HG02885 (cell line): Measurements from ENCODE around the gene HERPUD1.

Source experiments
- ATAC-seq: cut with Tn5 transposase; IDR thresholded peaks from one replicate; pipeline ENCODE4 v1.9.1; 2021; ENCODE audit warnings: mild to moderate bottlenecking; ENCODE audit not compliant: unreplicated experiment, poor library complexity

Gene HERPUD1

DNA sequence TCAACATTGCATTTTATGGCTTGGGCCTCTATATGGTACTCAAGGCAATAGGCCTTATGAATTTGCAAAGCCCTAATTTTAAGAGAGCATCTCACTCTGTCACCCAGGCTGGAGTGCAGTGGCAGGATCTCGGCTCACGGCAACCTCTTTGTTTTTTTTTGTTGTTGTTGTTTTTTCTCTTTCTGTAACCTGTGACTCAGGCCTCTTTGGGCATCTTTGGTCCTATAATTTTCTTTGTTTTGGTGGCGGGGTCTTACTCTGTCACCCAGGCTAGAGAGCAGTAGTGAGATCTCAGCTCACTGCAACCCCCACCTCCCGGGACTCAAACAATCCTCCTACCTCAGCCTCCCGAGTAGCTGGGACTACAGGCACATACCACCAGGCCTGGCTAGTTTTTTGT lies 21.8 kb upstream of the HERPUD1 start:
- no peak for ATAC-seq

- no peak for ATAC-seq
These were observed 21.0 kb upstream of the HERPUD1 start for GRCh38 chr16:56910654-56911539.

GRCh38 chr16:56911771-56912571 lies 20.0 kb upstream of the HERPUD1 start:
- ATAC-seq: peak; percentile 77

DNA sequence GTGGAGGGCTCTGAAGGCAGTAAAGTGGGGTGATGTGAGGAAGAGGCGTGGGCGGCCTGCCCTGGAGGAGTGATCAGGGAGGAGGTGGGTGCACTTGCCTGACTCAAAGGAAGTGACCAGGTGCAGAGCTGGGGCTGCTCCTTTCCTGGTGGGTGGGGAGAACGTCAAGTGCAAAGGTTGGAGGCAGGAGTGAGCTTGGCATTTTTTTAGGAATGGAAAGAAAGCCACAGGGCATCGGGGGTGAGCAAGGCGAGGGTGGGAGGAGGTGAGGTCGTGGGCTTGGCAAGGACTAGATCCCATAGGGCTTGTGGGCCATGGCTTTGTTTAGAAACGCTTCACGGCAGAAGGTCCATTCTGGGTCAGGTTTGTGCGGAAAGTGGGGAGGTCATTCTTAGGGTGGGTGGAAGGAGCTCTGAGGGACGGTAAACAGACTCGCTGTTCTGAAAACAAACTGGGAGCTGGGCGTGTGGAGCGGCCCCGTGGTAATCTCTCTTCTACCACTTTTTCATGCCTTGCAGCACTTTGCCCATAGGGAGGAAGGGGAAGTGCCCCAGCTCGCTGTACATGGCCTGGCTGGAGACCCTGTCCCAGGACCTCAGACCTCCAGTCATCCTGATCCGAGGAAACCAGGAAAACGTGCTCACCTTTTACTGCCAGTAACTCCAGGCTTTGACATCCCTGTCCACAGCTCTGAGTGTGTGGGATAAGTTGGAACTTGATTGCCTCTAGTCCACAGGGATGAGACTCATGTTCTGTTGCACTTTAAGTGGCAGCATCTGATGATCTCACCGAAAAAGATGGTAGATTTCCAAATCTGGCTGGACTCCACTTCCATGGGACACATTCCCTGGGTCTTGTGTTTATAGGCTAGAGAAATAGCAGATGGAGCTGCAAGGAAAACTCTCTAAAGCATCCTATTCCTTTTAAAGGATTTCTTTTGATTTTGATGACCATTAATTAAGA lies 18.9 kb upstream of the HERPUD1 start:
- no peak for ATAC-seq

GRCh38 chr16:56914896-56915295 lies 17.0 kb upstream of the HERPUD1 start:
- ATAC-seq: no peak

GRCh38 chr16:56915336-56916119 lies 16.4 kb upstream of the HERPUD1 start:
- no peak for ATAC-seq

DNA sequence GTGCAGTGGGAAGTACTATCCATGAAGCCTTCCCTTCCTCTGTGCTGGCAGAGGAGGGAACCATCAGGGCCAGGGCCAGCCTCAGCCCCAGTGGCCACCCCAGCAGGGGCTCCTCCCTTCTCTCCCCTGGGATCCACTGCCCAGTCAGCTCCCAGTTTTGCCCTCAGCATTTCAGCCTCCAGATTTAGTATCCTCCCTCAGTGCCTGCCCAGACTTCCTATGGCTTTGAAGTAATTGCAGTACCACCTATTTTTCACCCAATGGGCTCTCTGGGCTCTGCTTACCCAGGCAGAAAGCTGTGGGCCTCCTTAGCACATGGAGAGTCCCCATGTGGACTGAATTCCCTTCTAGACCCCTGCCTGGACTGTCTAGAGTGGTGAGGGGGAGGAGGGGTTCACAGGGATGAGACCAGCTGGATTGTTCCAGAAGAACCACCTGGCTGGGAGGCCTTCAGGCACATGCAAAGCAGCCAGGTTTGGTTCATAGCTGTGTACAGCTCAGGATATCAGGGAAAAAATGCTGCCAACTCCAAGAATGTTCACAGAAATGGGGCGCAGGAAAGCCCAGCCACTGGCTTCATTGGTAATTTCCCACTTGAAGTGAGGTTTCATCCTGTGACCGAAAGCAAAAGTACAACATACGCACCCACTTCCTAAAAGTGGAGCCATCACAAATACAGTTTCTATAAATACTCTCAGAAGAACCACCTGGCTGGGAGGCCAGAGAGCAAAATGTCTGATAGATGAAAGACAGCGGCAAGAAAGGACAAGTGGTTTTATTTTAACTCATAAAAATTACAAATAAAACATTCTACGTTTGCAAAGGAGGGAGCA lies 15.2 kb upstream of the HERPUD1 start:
- ATAC-seq: peak; percentile 79

DNA sequence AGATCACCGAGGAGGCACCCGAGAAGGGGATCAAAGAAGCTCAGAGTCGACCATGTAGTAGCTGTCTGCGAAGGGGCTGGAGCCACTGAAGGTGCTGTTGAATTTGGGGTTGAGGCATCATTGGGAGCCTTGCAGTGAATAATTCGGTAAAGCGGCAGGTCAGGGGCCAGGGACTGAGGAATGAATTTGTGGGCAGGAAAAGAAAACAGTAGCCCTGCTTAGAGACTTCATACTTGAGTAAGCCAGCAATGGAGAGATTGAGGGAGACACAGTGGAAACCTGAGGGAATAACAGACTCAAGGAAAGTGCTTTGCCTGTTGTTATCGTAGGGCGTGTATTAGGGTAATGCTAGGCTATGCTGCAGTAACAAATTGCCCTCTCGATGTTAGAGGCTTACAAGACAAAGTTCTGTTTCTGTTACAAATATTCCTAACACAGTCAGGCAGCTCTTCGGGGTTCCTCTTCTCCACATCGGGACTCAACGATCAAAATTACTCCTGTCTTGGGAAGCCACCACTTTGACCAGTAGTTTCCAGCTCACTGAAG lies 13.4 kb upstream of the HERPUD1 start:
- ATAC-seq: no peak

- ATAC-seq: no peak
These were observed 12.7 kb upstream of the HERPUD1 start for GRCh38 chr16:56919099-56919800.

DNA sequence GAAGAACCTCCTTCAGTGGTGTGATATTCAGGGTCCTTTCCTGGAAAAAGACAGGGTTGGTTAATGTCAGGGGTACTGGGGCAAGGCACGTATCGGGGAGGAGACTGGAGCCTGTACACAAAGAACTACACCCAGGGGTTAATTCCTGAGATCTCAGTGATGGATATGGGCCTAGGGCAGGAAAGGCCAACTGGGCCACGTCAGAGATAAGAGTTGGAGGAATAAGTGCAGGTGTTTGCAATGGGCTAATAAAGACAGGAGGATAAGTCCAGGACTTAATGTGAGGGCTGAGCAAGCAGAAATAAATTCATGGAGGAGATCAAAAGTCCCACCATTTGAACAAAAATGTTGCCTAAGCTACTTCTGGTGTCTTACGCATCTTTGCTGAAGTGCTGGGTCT lies 10.4 kb upstream of the HERPUD1 start:
- ATAC-seq: no peak

DNA sequence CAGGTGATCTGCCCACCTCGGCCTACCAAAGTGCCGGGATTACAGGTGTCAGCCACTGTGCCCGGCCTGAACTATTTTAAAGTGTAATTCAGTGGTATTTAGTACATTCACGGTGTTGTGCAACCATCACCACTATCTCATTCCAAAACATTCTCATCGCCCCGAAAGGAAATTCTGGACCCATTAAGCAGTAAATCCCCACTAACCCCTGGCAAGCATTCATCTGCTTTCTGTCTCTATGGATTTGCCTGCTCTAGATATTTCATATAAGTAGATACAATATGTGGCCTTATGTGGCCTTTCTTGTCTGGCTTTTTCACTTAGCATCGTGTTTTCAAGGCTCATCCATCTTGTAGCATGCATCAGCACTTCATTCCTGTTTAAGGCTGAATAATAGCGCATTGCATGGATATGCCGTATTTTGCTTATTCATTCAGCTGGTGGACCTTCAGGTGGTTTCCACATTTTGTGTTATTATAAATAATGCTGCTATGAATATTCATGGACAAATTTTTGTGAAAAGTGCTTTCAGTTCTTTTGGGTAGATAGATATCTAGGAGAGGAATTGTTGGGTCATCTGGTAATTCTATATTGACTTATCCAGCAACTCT lies 8.4 kb upstream of the HERPUD1 start:
- ATAC-seq: no peak

DNA sequence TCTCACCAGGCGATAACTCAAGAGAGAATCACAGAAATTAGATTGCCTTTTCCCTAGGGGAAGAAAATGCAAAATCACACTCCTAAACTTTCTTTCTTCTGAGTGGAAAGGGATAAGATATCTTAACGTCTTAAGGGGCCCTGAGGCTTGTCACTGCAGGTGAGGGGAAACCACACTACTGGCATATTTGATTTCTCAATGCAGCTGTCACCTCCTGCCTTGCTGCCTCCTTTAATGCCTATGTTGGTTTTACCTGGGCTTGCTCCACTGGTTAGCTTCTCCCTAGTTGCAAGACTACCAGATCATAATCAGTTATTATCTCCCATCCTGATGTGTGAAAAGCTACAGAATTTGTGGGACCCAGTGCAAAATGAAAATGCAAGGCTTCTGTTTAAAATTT lies 4.5 kb upstream of the HERPUD1 start:
- no peak for ATAC-seq

DNA sequence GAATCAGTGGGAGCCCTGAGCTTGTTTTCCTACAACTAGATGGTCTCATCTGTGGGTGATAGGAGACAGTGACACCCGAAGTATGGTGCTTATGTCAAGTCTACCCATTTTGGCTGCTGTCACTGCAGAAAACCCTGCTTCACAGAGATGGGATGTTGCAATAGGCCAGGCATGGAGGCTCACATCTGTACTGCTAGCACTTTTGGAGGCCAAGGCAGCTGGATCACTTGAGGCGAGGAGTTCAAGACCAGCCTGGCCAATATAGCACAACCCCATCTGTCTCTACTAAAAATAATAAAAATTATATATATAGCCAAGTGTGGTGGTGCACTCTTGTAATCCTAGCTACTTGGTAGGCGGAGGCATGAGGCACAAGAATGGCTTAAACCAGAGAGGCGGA lies 2.3 kb upstream of the HERPUD1 start:
- ATAC-seq: no peak

- no peak for ATAC-seq
These were observed 1.3 kb upstream of the HERPUD1 start for GRCh38 chr16:56930486-56931270.

DNA sequence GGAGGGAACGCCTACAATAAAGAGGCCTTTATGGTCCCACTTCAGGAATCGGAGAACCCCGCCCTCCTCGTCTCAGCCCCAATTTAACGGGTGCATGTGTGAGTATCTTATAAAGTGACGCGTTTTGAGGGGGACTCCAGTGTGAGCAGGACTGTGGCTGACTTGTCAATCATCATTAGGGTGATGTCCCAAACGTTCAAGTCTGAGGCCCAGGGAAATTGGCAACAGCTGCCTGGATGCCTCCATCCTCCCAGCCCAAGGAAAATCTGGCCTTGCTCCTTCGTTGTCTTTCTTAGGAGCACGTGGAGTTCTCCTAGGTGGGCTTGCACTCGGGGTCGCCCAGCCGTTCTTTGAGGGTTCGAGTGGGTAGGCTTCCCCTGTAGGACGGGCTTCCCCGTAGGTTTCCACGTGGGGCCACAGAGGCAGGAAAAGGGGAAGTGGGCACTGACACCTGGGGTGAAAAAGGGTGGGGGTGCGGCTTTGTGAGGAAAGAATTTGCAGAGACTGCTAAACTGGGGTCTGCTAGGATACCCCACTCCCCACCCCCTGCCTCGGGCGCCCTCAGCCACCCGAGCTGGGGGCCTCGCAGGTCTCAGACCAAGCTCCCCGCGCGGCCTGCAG lies 561 bp upstream of the HERPUD1 start:
- peak; percentile 37 for ATAC-seq
